BLaER1 (cell line): ENCODE results near the gene CHTOP.
"Not testable (repeated sequence)": the region's sequence is repeated elsewhere in the genome, so short reads cannot be mapped to it uniquely, and the experiment has no call there.

Experiments
- H3K27ac ChIP-seq: shearing (Covaris generic); formaldehyde crosslinking; 2 replicates; pipeline ENCODE4 v1.8.1; 2022
- H3K27me3 ChIP-seq: shearing (Covaris generic); formaldehyde crosslinking; 2 replicates; pipeline ENCODE4 v1.8.1; 2022
- H3K36me3 ChIP-seq: shearing (Covaris generic); formaldehyde crosslinking; 2 replicates; pipeline ENCODE4 v1.8.1; 2022
- H3K4me1 ChIP-seq: shearing (Covaris generic); formaldehyde crosslinking; 2 replicates; pipeline ENCODE4 v1.8.1; 2022
- H3K4me2 ChIP-seq: shearing (Covaris generic); formaldehyde crosslinking; 2 replicates; pipeline ENCODE4 v1.8.1; 2022
- H3K4me3 ChIP-seq: shearing (Covaris generic); formaldehyde crosslinking; 2 replicates; pipeline ENCODE4 v1.8.1; 2022
- H3K9ac ChIP-seq: shearing (Covaris generic); formaldehyde crosslinking; 2 replicates; pipeline ENCODE4 v1.8.1; 2022
- H3K9me3 ChIP-seq: shearing (Covaris generic); formaldehyde crosslinking; 2 replicates; pipeline ENCODE4 v1.8.1; 2022
- H4K20me1 ChIP-seq: shearing (Covaris generic); formaldehyde crosslinking; 2 replicates; pipeline ENCODE4 v1.8.1; 2022
- Cebpa-rat ChIP-seq: shearing (Covaris generic); IDR thresholded peaks from 2 replicates; pipeline ENCODE4 v1.8.1; 2022

The CHTOP gene

GRCh38 chr1:153629971-153630370 is 3.9 kb upstream of the CHTOP start:
- Histone ChIP-seq H3K4me1 (peaks cover 83% of the 10 kb centered on the region), H3K9me3 (no peaks in the 10 kb centered on the region), H3K4me3 (no peak overlapping the region), H3K27me3 (no peaks in the 10 kb centered on the region), H3K36me3 (peaks cover 6% of the 10 kb centered on the region; the same call in 1 of the 2 replicates), H3K4me2 (peak overlapping the region; percentile 99), H3K9ac (peak overlapping the region; percentile 87), H3K27ac (peak overlapping the region; percentile 84), H4K20me1 (peaks cover 2% of the 10 kb centered on the region; the same call in 1 of the 2 replicates)
- TF ChIP-seq Cebpa-rat = no peak

- peak overlapping the region; percentile 84 for H3K27ac ChIP-seq
- H3K4me2 ChIP-seq = peak overlapping the region; percentile 99
- H3K4me1 ChIP-seq = peaks cover 83% of the 10 kb centered on the region
- no peaks in the 10 kb centered on the region for H3K27me3 ChIP-seq
- no peak for TF ChIP-seq Cebpa-rat
- peaks cover 7% of the 10 kb centered on the region; the same call in 1 of the 2 replicates for H4K20me1 ChIP-seq
- no peak overlapping the region for H3K4me3 ChIP-seq
- H3K9ac ChIP-seq = no peak overlapping the region
- no peaks in the 10 kb centered on the region for H3K9me3 ChIP-seq
- peaks cover 4% of the 10 kb centered on the region for H3K36me3 ChIP-seq
These were observed 3.5 kb upstream of the CHTOP start for GRCh38 chr1:153630384-153630783.

- Histone ChIP-seq H3K27ac (no peak overlapping the region), H3K36me3 (peaks cover 11% of the 10 kb centered on the region), H3K9me3 (no peaks in the 10 kb centered on the region), H3K9ac (no peak overlapping the region), H3K27me3 (no peaks in the 10 kb centered on the region), H3K4me1 (peaks cover 83% of the 10 kb centered on the region), H4K20me1 (peaks cover 15% of the 10 kb centered on the region; the same call in 1 of the 2 replicates), H3K4me3 (no peak overlapping the region), H3K4me2 (no peak overlapping the region)
- TF ChIP-seq Cebpa-rat = no peak
These were observed 2.5 kb upstream of the CHTOP start for GRCh38 chr1:153631047-153632022.

- Histone ChIP-seq H3K36me3 (peaks cover 30% of the 10 kb centered on the region), H3K9ac (no peak overlapping the region), H3K4me2 (peak overlapping the region; percentile 37; the same call in 1 of the 2 replicates), H3K9me3 (no peaks in the 10 kb centered on the region), H3K4me3 (0 out of 2 replicates have a peak overlapping the region, but pooled peaks have one; percentile 88), H3K4me1 (peaks cover 78% of the 10 kb centered on the region), H3K27me3 (no peaks in the 10 kb centered on the region), H4K20me1 (peaks cover 25% of the 10 kb centered on the region; the same call in 1 of the 2 replicates), H3K27ac (no peak overlapping the region)
- no peak for TF ChIP-seq Cebpa-rat
These were observed 609 bp upstream of the CHTOP start for GRCh38 chr1:153633161-153633753.

- peak overlapping the region; percentile 99; the same call in 1 of the 2 replicates for H3K9ac ChIP-seq
- peaks cover 52% of the 10 kb centered on the region for H3K4me1 ChIP-seq
- peak overlapping the region; percentile 100; the same call in 1 of the 2 replicates for H3K27ac ChIP-seq
- TF ChIP-seq Cebpa-rat = no peak
- H3K27me3 ChIP-seq = no peaks in the 10 kb centered on the region
- peak overlapping the region; percentile 88; the same call in 1 of the 2 replicates for H3K4me3 ChIP-seq
- peaks cover 57% of the 10 kb centered on the region for H3K36me3 ChIP-seq
- peaks cover 35% of the 10 kb centered on the region; the same call in 1 of the 2 replicates for H4K20me1 ChIP-seq
- H3K9me3 ChIP-seq = no peaks in the 10 kb centered on the region
- peak overlapping the region; percentile 92 for H3K4me2 ChIP-seq
These were observed 2.0 kb downstream of the CHTOP start for GRCh38 chr1:153635872-153636271.

- TF ChIP-seq Cebpa-rat = no peak
- Histone ChIP-seq H3K9me3 (no peaks in the 10 kb centered on the region), H3K36me3 (peaks cover 61% of the 10 kb centered on the region), H3K27me3 (no peaks in the 10 kb centered on the region), H3K4me1 (peaks cover 50% of the 10 kb centered on the region), H4K20me1 (peaks cover 39% of the 10 kb centered on the region; the same call in 1 of the 2 replicates), H3K27ac (no peak overlapping the region), H3K4me3 (no peak overlapping the region), H3K4me2 (peak overlapping the region; percentile 92), H3K9ac (no peak overlapping the region)
These were observed 2.4 kb downstream of the CHTOP start for GRCh38 chr1:153636312-153636711.

GRCh38 chr1:153638261-153638660 is 4.4 kb downstream of the CHTOP start:
- Histone ChIP-seq H3K4me2 (no peak overlapping the region), H3K4me3 (no peak overlapping the region), H3K4me1 (peaks cover 36% of the 10 kb centered on the region), H3K27me3 (no peaks in the 10 kb centered on the region), H3K36me3 (peaks cover 80% of the 10 kb centered on the region), H4K20me1 (peaks cover 59% of the 10 kb centered on the region), H3K27ac (no peak overlapping the region), H3K9me3 (no peaks in the 10 kb centered on the region), H3K9ac (no peak overlapping the region)
- TF ChIP-seq Cebpa-rat = no peak

GRCh38 chr1:153639280-153639679 is 5.4 kb downstream of the CHTOP start:
- Histone ChIP-seq H3K27ac (no peak overlapping the region), H3K4me2 (no peak overlapping the region), H3K36me3 (peaks cover 91% of the 10 kb centered on the region), H3K4me3 (no peak overlapping the region), H3K27me3 (no peaks in the 10 kb centered on the region), H3K9ac (no peak overlapping the region), H3K4me1 (peaks cover 38% of the 10 kb centered on the region), H3K9me3 (no peaks in the 10 kb centered on the region), H4K20me1 (peaks cover 69% of the 10 kb centered on the region)
- no peak for TF ChIP-seq Cebpa-rat

- H3K9ac ChIP-seq = not testable (repeated sequence)
- H3K36me3 ChIP-seq = peaks cover 100% of the 10 kb centered on the region
These were observed 6.3 kb downstream of the CHTOP start for GRCh38 chr1:153640213-153640612.

GRCh38 chr1:153640861-153641260 is 7.0 kb downstream of the CHTOP start:
- H4K20me1 ChIP-seq = peaks cover 73% of the 10 kb centered on the region
- no peaks in the 10 kb centered on the region for H3K27me3 ChIP-seq
- no peak for TF ChIP-seq Cebpa-rat
- peaks cover 29% of the 10 kb centered on the region for H3K4me1 ChIP-seq
- H3K27ac ChIP-seq = no peak overlapping the region
- H3K9me3 ChIP-seq = no peaks in the 10 kb centered on the region
- H3K4me3 ChIP-seq = no peak overlapping the region
- H3K36me3 ChIP-seq = peaks cover 100% of the 10 kb centered on the region
- no peak overlapping the region for H3K4me2 ChIP-seq
- no peak overlapping the region for H3K9ac ChIP-seq

More at GRCh38 chr1:153640213-153640612, 6.3 kb downstream of the CHTOP start:
- H3K27ac ChIP-seq, H3K9me3 ChIP-seq, H3K4me3 ChIP-seq, H3K4me2 ChIP-seq, H3K27me3 ChIP-seq: not testable (repeated sequence)
- peaks cover 73% of the 10 kb centered on the region for H4K20me1 ChIP-seq
- peaks cover 35% of the 10 kb centered on the region for H3K4me1 ChIP-seq
